Karpas-422 (cell line): ENCODE data around the gene AKT2. TPM values are rescaled to one million over a fixed set of nuclear protein-coding genes. Genes with fewer than 3 reads are reported as not detected.

ENCODE experiments used
- DNase-seq: peaks from one replicate; pipeline ENCODE4 v3.0.0-alpha.2; 2015
- H2AFZ ChIP-seq: fragments of 200-600 bp; sonication (generic); 2 replicates; pipeline ENCODE4 v1.6.1; 2014; ENCODE audit warnings: antibody characterized with exemption, low read length, mixed read lengths
- H3K27ac ChIP-seq: fragments of 200-600 bp; sonication (generic); 2 replicates; pipeline ENCODE4 v1.5.1; 2014; ENCODE audit warnings: mild to moderate bottlenecking, low read length, moderate library complexity
- H3K27me3 ChIP-seq: fragments of 200-600 bp; sonication (generic); 2 replicates; pipeline ENCODE4 v1.6.1; 2014; ENCODE audit warnings: low read length, mixed read lengths
- H3K36me3 ChIP-seq: fragments of 200-600 bp; sonication (generic); 2 replicates; pipeline ENCODE4 v1.6.1; 2014; ENCODE audit warnings: low read length, mixed read lengths; ENCODE audit not compliant: insufficient read depth
- H3K4me1 ChIP-seq: fragments of 200-600 bp; sonication (generic); 2 replicates; pipeline ENCODE4 v1.6.1; 2014; ENCODE audit warnings: mild to moderate bottlenecking, low read length, mixed read lengths
- H3K4me2 ChIP-seq: fragments of 200-600 bp; sonication (generic); 2 replicates; pipeline ENCODE4 v1.6.1; 2014; ENCODE audit warnings: low read length, low read depth, mild to moderate bottlenecking; ENCODE audit not compliant: poor library complexity, severe bottlenecking
- H3K4me3 ChIP-seq: fragments of 200-600 bp; sonication (generic); 2 replicates; pipeline ENCODE4 v1.5.1; 2014; ENCODE audit warnings: mild to moderate bottlenecking, antibody characterized with exemption, low read length, mixed read lengths
- H3K79me2 ChIP-seq: fragments of 200-600 bp; sonication (generic); 2 replicates; pipeline ENCODE4 v1.6.1; 2014; ENCODE audit warnings: mild to moderate bottlenecking, low read length, mixed read lengths
- H3K9ac ChIP-seq: fragments of 200-600 bp; sonication (generic); 2 replicates; pipeline ENCODE4 v1.6.0; 2014; ENCODE audit warnings: low read length
- H3K9me2 ChIP-seq: fragments of 200-600 bp; sonication (generic), shearing (Covaris generic); replicated peaks from 2 replicates; pipeline ENCODE4 v1.6.0; 2014; ENCODE audit warnings: mild to moderate bottlenecking, low read length, moderate library complexity; ENCODE audit not compliant: insufficient read depth
- H3K9me3 ChIP-seq: fragments of 300-700, 200-600 bp; sonication (generic); 2 replicates; pipeline ENCODE4 v1.6.1; 2014; ENCODE audit warnings: low read length, mixed read lengths
- H4K20me1 ChIP-seq: fragments of 200-600 bp; sonication (generic); 2 replicates; pipeline ENCODE4 v1.6.1; 2014; ENCODE audit warnings: mild to moderate bottlenecking, antibody characterized with exemption, low read length, low read depth; ENCODE audit not compliant: insufficient read depth
- total RNA-seq: library from RNA; depleted of rRNA; stranded (reverse); fragments of >200 nt; shearing (Covaris generic); gene quantifications from 2 replicates; pipeline ENCODE4 v1.2.3, GENCODE V29; 2014; ENCODE audit warnings: low replicate concordance

Gene AKT2
- total RNA-seq, 1 experiment from 2014 or later: 85.9 TPM

DNA sequence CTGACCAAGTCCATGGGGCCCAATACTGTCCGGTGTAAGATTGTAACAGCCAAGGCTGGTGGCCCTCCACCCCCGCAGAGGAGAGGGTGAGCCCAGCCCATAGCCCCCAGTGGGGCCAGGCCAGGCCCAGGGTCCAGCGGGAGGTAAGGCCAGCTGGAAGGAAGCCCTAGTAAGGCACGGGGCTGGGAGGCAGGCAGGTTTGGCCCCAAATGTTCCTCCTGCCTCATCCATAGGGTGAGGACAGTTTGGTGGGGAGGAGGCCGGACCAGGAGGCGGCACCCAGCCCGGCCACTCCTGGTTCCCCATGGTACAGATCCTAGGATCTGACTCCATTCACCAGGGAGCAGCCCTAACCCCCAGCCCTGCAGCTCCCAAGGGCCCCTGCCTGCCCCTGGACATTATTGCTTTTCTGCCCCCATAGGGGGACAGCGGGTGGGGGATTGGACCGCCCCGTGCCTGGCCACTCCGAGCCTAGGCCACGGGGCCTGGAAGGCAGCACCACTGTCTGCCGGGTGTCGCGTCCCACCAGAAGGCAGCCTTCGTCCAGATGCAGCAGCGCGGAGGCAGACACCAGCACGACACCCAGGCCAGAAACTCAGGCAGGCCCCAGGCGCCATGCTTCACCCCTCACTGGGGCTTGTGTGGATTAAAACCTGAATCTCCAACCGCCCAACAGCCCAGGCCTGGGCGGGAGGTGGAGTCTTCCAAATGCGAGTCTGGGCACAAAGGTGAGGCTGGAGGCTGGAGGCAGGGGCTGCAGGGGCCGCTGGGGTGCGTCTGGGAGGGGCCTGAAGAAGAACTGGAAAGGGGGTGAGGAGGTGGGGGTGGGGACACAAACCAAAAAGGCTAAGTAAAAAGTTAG, 52.0 kb downstream of the AKT2 start:
- 0 out of 2 replicates have a peak, but pooled peaks cover 13% of the 10 kb centered on the region for H4K20me1 ChIP-seq
- H3K79me2 ChIP-seq: no peaks in the 10 kb centered on the region
- no peaks in the 10 kb centered on the region for H3K9me2 ChIP-seq
- no peak overlapping the region for H3K4me2 ChIP-seq
- H3K27ac ChIP-seq: no peak overlapping the region
- H3K36me3 ChIP-seq: no peaks in the 10 kb centered on the region
- no peak for DNase-seq
- H3K9ac ChIP-seq: no peak overlapping the region
- no peak overlapping the region for H3K4me3 ChIP-seq
- no peaks in the 10 kb centered on the region for H3K27me3 ChIP-seq
- H2AFZ ChIP-seq: no peak overlapping the region
- no peaks in the 10 kb centered on the region for H3K9me3 ChIP-seq
- no peaks in the 10 kb centered on the region for H3K4me1 ChIP-seq

- no peaks in the 10 kb centered on the region for H3K79me2 ChIP-seq
- DNase-seq: no peak
- H3K4me2 ChIP-seq: no peak overlapping the region
- no peak overlapping the region for H3K27ac ChIP-seq
- H3K9me3 ChIP-seq: no peaks in the 10 kb centered on the region
- no peaks in the 10 kb centered on the region for H3K9me2 ChIP-seq
- H2AFZ ChIP-seq: no peak overlapping the region
- H3K4me3 ChIP-seq: no peak overlapping the region
- no peak overlapping the region for H3K9ac ChIP-seq
- 0 out of 2 replicates have a peak, but pooled peaks cover 13% of the 10 kb centered on the region for H4K20me1 ChIP-seq
- no peaks in the 10 kb centered on the region for H3K36me3 ChIP-seq
- no peaks in the 10 kb centered on the region for H3K27me3 ChIP-seq
- H3K4me1 ChIP-seq: no peaks in the 10 kb centered on the region
Measured at GRCh38 chr19:40232479-40232878, 52.7 kb downstream of the AKT2 start.

GRCh38 chr19:40231544-40232424, 53.4 kb downstream of the AKT2 start:
- H3K4me2 ChIP-seq: no peak overlapping the region
- H3K27ac ChIP-seq: no peak overlapping the region

DNA sequence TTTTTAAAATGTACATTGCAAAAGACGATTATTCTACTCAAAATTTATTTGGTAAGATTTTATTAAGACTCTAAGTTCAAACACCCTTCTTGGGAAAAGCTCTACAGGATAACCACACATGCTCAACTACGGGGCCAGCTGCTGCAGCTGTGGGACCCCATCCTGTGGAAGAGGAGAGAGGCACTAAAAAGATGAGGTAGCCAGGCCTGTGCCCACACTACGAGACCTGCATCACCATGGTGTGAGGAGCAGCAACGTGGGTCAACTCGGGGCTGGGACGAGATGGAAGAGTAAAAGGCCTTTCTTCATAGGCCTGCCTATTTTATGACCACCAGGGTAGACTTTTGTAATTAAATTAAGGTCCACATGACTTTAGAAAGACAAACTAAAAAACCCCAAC, 54.1 kb downstream of the AKT2 start:
- Histone ChIP-seq H3K9ac (no peak overlapping the region), H3K4me1 (no peaks in the 10 kb centered on the region), H3K27ac (no peak overlapping the region), H3K9me3 (no peaks in the 10 kb centered on the region), H3K27me3 (no peaks in the 10 kb centered on the region), H3K4me3 (no peak overlapping the region), H3K4me2 (no peak overlapping the region), H3K36me3 (no peaks in the 10 kb centered on the region), H2AFZ (no peak overlapping the region), H4K20me1 (0 out of 2 replicates have a peak, but pooled peaks cover 13% of the 10 kb centered on the region), H3K79me2 (no peaks in the 10 kb centered on the region), H3K9me2 (no peaks in the 10 kb centered on the region)
- no peak for DNase-seq

More at GRCh38 chr19:40231544-40232424, 53.4 kb downstream of the AKT2 start:
- Histone ChIP-seq H3K9ac (no peak overlapping the region), H2AFZ (no peak overlapping the region), H4K20me1 (0 out of 2 replicates have a peak, but pooled peaks cover 13% of the 10 kb centered on the region), H3K9me2 (no peaks in the 10 kb centered on the region), H3K27me3 (no peaks in the 10 kb centered on the region), H3K4me3 (no peak overlapping the region), H3K9me3 (no peaks in the 10 kb centered on the region), H3K4me1 (no peaks in the 10 kb centered on the region), H3K36me3 (no peaks in the 10 kb centered on the region), H3K79me2 (no peaks in the 10 kb centered on the region)
- no peak for DNase-seq

GRCh38 chr19:40229926-40230417, 55.2 kb downstream of the AKT2 start:
- no peaks in the 10 kb centered on the region for H3K36me3 ChIP-seq
- H3K4me3 ChIP-seq: no peak overlapping the region
- H4K20me1 ChIP-seq: 0 out of 2 replicates have a peak, but pooled peaks cover 13% of the 10 kb centered on the region
- no peaks in the 10 kb centered on the region for H3K9me2 ChIP-seq
- no peaks in the 10 kb centered on the region for H3K79me2 ChIP-seq
- H3K9me3 ChIP-seq: no peaks in the 10 kb centered on the region
- H3K27me3 ChIP-seq: no peaks in the 10 kb centered on the region
- H3K27ac ChIP-seq: no peak overlapping the region
- DNase-seq: no peak
- no peak overlapping the region for H3K4me2 ChIP-seq
- no peak overlapping the region for H2AFZ ChIP-seq
- no peak overlapping the region for H3K9ac ChIP-seq
- no peaks in the 10 kb centered on the region for H3K4me1 ChIP-seq

DNA sequence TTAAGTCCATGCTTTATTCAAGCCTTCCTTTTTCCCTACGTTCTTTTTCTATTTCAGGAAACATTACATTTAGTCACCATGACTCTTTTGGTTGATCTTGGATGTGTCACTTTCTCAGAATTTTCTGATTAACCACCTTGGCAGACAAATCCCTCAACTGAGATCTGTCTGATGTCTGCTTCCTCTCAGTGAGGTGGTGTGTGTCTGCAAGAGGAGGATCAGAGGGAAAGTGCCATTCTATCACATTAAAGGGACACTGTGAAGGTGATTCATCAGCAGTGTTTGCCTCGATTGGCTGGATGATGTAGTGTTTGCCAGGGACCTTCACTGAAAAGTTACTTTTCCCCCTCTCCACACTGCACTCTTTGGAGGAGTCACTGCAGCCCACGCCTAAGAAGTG, 55.7 kb downstream of the AKT2 start:
- Histone ChIP-seq H3K79me2 (no peaks in the 10 kb centered on the region), H3K4me3 (no peak overlapping the region), H4K20me1 (0 out of 2 replicates have a peak, but pooled peaks cover 13% of the 10 kb centered on the region), H3K9me2 (no peaks in the 10 kb centered on the region), H3K9ac (no peak overlapping the region), H3K4me2 (no peak overlapping the region), H3K27ac (no peak overlapping the region), H3K27me3 (no peaks in the 10 kb centered on the region), H3K9me3 (no peaks in the 10 kb centered on the region), H3K4me1 (no peaks in the 10 kb centered on the region), H3K36me3 (no peaks in the 10 kb centered on the region), H2AFZ (no peak overlapping the region)
- no peak for DNase-seq

DNA sequence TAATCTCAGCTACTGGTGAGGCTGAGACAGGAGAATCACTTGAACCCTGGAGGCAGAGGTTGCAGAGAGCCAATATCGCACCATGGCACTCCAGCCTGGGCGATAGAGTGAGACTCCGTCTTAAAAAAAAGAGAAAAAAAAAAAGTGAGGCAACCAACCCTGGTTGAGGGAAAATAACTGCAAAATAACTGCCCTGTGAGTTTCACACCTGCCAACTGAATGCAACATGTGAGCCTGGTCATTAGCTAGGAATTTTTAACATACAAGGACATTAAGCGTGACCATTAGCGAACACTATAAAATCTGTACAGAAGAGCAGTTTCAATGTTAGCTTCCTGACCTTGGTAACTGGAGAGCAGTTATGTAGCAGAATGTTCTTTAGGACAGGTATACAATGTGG, 56.3 kb downstream of the AKT2 start:
- no peak overlapping the region for H3K9ac ChIP-seq
- H3K4me2 ChIP-seq: no peak overlapping the region
- 0 out of 2 replicates have a peak, but pooled peaks cover 13% of the 10 kb centered on the region for H4K20me1 ChIP-seq
- no peaks in the 10 kb centered on the region for H3K9me3 ChIP-seq
- H3K9me2 ChIP-seq: no peaks in the 10 kb centered on the region
- no peak overlapping the region for H3K27ac ChIP-seq
- DNase-seq: no peak
- H3K36me3 ChIP-seq: no peaks in the 10 kb centered on the region
- H3K4me1 ChIP-seq: no peaks in the 10 kb centered on the region
- H3K4me3 ChIP-seq: no peak overlapping the region
- H3K27me3 ChIP-seq: no peaks in the 10 kb centered on the region
- no peaks in the 10 kb centered on the region for H3K79me2 ChIP-seq
- no peak overlapping the region for H2AFZ ChIP-seq

- Histone ChIP-seq H3K4me2 (no peak overlapping the region), H2AFZ (no peak overlapping the region), H3K4me3 (no peak overlapping the region), H3K9me3 (no peaks in the 10 kb centered on the region), H3K27ac (no peak overlapping the region), H3K4me1 (no peaks in the 10 kb centered on the region), H3K79me2 (no peaks in the 10 kb centered on the region), H3K27me3 (no peaks in the 10 kb centered on the region), H4K20me1 (0 out of 2 replicates have a peak, but pooled peaks cover 13% of the 10 kb centered on the region), H3K9ac (no peak overlapping the region), H3K9me2 (no peaks in the 10 kb centered on the region), H3K36me3 (no peaks in the 10 kb centered on the region)
- no peak for DNase-seq
Measured at GRCh38 chr19:40228346-40228745, 56.8 kb downstream of the AKT2 start.
